LNCAP (cell line): ENCODE results near the gene RNF39.

ENCODE experiments used
- TF ChIP-seq, protein P1 (sequence below): fragments of 450-650 bp; IDR thresholded peaks from 2 replicates; pipeline ENCODE4 v1.5.1; 2017; ENCODE audit warnings: mild to moderate bottlenecking

The RNF39 gene

DNA sequence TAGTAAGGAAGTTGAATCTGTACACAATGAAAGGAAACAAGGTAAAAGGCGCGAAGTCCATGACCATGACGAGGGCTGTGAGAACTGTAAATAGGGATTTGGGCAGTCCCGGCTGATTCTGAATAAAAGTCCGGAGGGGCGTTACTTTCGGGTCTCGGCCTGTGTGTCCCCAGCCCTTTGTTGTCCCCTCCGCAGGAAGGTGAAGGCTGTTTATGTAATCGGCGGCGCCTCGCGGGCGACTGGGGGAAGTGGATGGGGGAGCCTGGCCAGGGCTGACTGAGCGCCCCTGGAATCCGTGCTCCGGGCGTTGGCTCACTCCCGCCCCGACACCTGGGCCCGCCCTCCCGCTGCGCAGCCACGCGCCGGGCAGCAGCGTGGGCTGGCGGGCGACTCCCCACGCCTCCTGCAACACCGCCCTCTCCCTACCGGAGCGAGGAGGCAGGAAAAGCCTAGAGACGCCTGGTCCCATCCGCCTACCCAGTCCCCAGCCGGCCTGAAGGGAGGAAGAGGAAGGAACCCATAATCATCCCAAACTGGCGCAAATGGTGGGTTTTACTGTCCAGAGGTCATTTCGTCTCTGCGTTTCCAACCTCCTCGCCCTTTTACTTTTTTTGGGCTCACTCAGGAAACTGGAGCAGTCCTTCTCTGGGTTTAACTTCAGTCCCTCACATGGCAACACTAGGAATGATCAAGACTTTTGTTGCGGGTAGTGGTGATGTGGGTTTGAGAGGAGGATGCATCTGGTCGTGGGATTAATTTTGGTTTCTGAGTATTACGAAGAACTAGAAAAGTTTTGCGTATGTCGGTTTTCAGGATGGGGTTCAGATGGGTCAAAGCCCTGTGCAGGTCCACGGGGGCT is 25.2 kb upstream of the RNF39 start:
- TF ChIP-seq, protein P1, sequence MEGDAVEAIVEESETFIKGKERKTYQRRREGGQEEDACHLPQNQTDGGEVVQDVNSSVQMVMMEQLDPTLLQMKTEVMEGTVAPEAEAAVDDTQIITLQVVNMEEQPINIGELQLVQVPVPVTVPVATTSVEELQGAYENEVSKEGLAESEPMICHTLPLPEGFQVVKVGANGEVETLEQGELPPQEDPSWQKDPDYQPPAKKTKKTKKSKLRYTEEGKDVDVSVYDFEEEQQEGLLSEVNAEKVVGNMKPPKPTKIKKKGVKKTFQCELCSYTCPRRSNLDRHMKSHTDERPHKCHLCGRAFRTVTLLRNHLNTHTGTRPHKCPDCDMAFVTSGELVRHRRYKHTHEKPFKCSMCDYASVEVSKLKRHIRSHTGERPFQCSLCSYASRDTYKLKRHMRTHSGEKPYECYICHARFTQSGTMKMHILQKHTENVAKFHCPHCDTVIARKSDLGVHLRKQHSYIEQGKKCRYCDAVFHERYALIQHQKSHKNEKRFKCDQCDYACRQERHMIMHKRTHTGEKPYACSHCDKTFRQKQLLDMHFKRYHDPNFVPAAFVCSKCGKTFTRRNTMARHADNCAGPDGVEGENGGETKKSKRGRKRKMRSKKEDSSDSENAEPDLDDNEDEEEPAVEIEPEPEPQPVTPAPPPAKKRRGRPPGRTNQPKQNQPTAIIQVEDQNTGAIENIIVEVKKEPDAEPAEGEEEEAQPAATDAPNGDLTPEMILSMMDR, result no peak

DNA sequence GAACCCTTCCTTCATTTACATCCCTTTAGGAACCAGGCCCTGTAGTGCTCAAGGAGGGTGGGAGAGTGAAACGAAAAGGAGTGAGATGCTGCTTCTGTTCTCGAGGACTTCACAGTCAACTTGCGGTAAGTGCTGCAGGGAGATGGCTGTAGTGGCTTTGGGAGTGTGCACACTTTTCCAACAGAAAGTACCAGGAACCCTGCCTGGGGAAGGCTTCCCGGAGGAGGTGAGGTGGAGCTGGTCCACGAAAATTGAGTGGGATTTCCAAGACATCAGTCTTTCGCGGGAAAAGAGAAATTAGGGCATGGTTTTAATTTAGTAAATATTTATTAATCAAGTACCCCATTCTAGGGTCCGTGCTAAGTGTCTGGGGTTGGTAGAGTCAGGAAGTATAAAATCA is 24.6 kb upstream of the RNF39 start:
- TF ChIP-seq, protein P1, result no peak

DNA sequence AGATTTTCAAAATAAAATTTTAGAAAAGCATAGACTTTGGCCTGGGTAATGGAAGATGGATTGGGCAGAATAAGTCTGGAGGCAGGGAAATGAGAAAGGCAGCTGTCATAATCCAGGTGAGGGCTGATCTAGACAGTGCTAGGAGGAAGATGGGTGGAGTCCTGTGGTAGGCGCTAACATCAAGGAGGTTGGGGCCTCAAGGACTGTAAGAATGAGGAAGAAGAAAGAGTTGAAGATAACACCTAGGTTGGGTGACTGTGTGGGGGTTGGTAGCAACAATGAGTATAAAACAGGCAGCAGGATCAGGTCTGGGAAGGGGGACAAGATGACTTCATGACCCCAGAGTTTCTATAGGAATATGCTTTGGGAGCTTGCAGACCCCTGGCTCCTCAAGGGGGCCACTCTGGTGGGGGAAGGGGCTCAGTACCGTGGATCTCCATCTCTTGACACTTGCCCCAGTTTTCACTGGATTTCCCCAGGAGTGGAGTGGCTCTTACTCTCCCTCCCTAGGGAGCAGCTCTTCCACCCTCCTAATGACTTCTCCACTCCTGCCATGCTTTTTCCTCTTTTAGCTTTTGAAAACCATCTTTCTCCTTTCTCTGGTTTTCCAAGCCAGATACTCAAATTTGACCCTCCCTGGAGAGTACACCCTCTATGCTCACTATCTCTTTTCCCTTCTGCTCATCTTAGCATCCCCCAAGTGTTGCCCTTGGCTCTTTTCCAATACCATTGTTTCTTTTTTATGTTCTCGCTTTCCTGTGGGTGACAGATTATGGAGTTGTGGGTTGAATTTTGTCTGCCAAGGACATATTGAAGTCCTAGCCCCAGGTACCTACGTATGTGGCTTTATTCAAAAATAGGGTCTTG is 22.6 kb upstream of the RNF39 start:
- TF ChIP-seq, protein P1, result no peak

DNA sequence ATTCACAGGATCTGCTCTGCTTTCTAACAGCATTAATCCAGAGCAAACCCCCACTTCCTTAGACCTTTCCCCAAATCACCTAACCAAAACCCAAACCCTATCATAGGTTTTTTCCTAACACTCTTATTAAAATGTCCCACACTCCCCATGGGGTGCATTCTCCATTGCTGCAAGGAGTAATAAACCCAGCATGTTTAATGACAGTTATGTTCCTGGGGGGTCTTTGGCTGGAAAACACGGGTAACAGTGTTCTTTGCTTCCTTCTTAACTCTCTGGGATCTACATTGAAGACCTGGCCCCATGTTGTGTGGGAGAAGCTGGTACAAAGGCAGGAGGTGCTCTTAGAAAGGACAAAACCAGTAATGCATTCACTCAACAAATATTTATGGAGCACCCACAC is 21.3 kb upstream of the RNF39 start:
- TF ChIP-seq, protein P1, result no peak

DNA sequence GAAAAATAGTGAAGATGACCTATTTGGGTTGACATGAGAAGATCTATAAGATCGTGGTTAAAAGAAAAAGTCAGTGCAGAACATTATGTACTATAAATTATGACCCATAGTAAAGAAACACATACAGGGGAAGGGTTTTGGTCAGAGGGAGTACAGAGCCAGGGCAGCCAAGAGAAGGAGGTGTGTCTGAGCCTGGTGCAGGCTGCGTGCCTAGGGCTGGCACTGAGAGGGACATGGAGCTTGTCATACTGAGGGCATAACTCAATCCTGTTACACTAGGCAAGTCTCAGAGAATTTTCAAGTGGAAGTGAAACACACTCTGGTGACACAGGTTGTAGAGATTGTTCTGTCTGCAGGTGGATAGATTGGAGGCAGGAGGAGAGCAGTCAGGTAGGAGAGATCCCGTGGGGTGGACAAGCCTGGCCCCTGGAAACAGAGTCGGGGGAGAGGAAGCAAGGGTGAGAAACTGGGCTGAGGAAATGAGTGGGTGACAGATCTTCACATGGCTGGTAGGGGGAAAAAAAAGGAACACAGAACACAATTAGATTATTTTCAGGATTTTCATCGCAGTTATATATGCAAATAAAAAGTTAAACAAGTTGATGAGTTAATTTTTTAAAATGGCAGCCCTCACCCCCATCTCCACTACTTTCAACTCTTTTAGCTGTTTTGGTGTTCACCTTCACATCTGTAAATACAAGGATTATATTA is 18.5 kb upstream of the RNF39 start:
- TF ChIP-seq, protein P1, result no peak

DNA sequence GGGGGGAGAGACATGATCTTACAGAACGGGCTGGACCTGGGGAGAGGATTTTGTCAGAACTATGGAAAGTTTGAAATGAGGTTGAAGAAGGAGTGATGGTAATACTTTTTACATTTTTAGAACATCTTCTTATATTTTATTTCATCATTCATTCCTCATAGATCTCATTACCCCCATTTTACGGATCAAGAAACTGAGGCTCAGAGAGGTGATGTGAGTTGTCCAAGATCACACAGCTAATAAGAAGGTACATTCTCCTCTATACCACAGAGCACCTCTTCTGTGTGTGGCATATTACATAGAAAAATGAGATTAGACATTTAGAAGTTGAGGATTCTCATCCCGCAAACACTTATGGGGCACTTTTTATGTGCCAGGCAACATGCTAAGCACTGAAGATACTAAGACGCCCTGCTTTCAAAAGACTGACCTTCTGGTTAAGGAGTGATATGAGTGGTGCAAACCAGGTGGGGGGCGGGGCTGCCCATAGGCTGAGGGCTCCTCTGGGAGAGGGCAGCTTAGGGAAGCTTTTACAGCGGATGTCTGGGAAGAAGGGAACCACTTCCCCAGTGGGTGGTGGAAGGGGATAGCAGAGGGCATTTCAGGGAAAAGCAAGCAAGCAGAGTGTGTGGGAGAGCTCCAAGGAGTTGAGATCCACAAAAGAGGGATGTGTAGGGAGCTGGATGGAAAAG is 17.4 kb upstream of the RNF39 start:
- TF ChIP-seq, protein P1, result no peak
